Astrocyte of the cerebellum (primary cell): ENCODE data around the gene SCYGR8.

Experiments used
- DNase-seq: peaks from one replicate; pipeline ENCODE4 v3.0.0-alpha.2; 2011; ENCODE audit warnings: low read depth
- H3K4me3 ChIP-seq: 2 replicates; pipeline ENCODE4 v1.5.1; 2011; ENCODE audit warnings: mild to moderate bottlenecking, low read depth, low read length, moderate library complexity
- CTCF ChIP-seq: IDR thresholded peaks from 2 replicates; pipeline ENCODE4 v1.5.1; 2012; ENCODE audit warnings: low read length, low read depth, moderate library complexity, mild to moderate bottlenecking; ENCODE audit errors: missing control alignments
- in situ Hi-C: cut with HindIII; loops from 2 replicates; pipeline ENCODE4 v1.10.0; 2017; ENCODE audit warnings: low sequenced_read_pairs

The SCYGR8 gene

GRCh38 chr2:227759411-227760118, 13.9 kb downstream of the SCYGR8 start:
- H3K4me3 ChIP-seq = no peak overlapping the region
- no peak for DNase-seq
- in situ Hi-C loops = no loop called here
- no peak for TF ChIP-seq CTCF

- no peak overlapping the region for H3K4me3 ChIP-seq
- no peak for TF ChIP-seq CTCF
- in situ Hi-C loops = no loop called here
- DNase-seq = no peak
These were observed 16.2 kb downstream of the SCYGR8 start for GRCh38 chr2:227761740-227762476.

- no peak for DNase-seq
- in situ Hi-C loops = no loop called here
- no peak for TF ChIP-seq CTCF
- H3K4me3 ChIP-seq = no peak overlapping the region
These were observed 20.2 kb downstream of the SCYGR8 start for GRCh38 chr2:227765788-227766372.

- no peak overlapping the region for H3K4me3 ChIP-seq
- in situ Hi-C loops = no loop called here
- TF ChIP-seq CTCF = peak; percentile 83
- peak; percentile 56 for DNase-seq
These were observed 20.7 kb downstream of the SCYGR8 start for GRCh38 chr2:227766373-227766883.

- no peak for DNase-seq
- in situ Hi-C loops = no loop called here
- no peak for TF ChIP-seq CTCF
- no peak overlapping the region for H3K4me3 ChIP-seq
These were observed 22.1 kb downstream of the SCYGR8 start for GRCh38 chr2:227767830-227768229.

- TF ChIP-seq CTCF = no peak
- no peak for DNase-seq
- in situ Hi-C loops = no loop called here
- no peak overlapping the region for H3K4me3 ChIP-seq
These were observed 26.5 kb downstream of the SCYGR8 start for GRCh38 chr2:227772197-227772661.
